ENCODE results near the gene RAB3A.
A peak's percentile ranks its signal among the peaks of the same experiment; 100 is the strongest.

The RAB3A gene

DNA sequence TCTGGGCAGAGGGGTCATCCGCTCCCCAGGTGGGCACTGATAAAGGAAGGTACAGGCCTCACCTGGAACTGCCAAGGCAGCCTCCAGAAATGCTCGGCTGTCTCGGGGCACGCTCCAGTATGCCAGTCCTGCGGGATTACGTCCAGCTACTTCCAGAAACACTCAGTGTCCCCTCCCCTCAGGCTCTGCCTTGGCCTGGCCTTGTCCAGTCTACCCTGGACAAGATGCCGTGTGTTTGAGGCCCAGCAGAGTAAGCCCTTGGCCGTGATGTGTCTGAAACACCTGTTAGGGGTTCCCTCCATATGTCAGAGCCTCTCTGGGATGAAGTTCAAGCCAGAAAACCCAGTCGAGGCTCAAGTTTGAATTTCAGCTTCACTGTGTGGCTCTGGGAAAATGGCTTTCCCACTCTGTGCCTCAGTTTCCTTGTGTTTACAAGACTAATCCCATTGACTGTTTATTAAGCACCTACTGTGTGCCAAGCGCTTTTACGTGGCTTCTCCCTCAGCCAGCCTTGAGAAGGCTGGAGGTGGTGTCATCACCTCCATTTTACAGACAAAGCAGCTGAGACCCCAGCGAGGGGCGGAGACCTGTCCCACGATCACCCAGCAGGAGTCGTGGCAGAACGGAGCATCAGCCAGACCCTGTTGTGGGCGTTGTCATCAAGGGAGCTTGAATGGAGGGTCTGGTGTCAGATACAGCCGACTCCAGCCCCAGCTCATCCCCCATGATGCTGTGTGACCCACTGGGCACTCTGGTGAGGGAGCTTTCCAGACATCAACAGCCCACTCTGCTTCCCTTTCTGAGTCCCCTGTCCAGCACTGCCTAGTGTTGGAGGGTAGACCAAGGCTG is 52.8 kb downstream of the RAB3A start:
- Histone ChIP-seq H3K4me3 (ENCODE audit: low read length) (peak overlapping the region; percentile 79; the same call in 1 of the 2 replicates), H3K4me2 (ENCODE audit: low read length) (peak overlapping the region; percentile 74), H4K20me1 (ENCODE audit: insufficient read depth, low read length) (peaks cover 8% of the 10 kb centered on the region; the same call in 1 of the 2 replicates), H3K9ac (ENCODE audit: low read length) (peak overlapping the region; percentile 55; the same call in 1 of the 2 replicates), H3K4me1 (ENCODE audit: low read length) (peaks cover 15% of the 10 kb centered on the region), H3K79me2 (ENCODE audit: low read length) (peaks cover 13% of the 10 kb centered on the region; the same call in 1 of the 2 replicates), H2AFZ (ENCODE audit: low read depth, low read length) (no peak overlapping the region), H3K36me3 (replicated peaks; ENCODE audit: low read depth, low read length) (peaks cover 30% of the 10 kb centered on the region), H3K27ac (ENCODE audit: low read length) (no peak overlapping the region), H3K9me3 (ENCODE audit: insufficient read depth, low read length) (no peaks in the 10 kb centered on the region), H3K27me3 (ENCODE audit: low read depth, low read length) (no peaks in the 10 kb centered on the region)
- no peak for TF ChIP-seq CTCF (IDR thresholded peaks at IDR 0.05; ENCODE audit: low read depth, low read length)
- no peak for TF ChIP-seq EZH2phosphoT487 (IDR thresholded peaks at IDR 0.05; ENCODE audit: low read depth)

GRCh38 chr19:18149596-18149975 is 54.3 kb downstream of the RAB3A start:
- no peak overlapping the region for H2AFZ ChIP-seq (ENCODE audit: low read depth, low read length)
- TF ChIP-seq CTCF (IDR thresholded peaks at IDR 0.05; ENCODE audit: low read depth, low read length) (no peak), EZH2phosphoT487 (IDR thresholded peaks at IDR 0.05; ENCODE audit: low read depth) (no peak)
- H3K9ac ChIP-seq (ENCODE audit: low read length) = no peak overlapping the region
- no peak overlapping the region for H3K4me3 ChIP-seq (ENCODE audit: low read length)
- no peak overlapping the region for H3K4me2 ChIP-seq (ENCODE audit: low read length)
- H3K27me3 ChIP-seq (ENCODE audit: low read depth, low read length) = no peaks in the 10 kb centered on the region
- H3K4me1 ChIP-seq (ENCODE audit: low read length) = peaks cover 14% of the 10 kb centered on the region
- no peak overlapping the region for H3K27ac ChIP-seq (ENCODE audit: low read length)
- H3K79me2 ChIP-seq (ENCODE audit: low read length) = peaks cover 13% of the 10 kb centered on the region; the same call in 1 of the 2 replicates
- H4K20me1 ChIP-seq (ENCODE audit: insufficient read depth, low read length) = peaks cover 8% of the 10 kb centered on the region; the same call in 1 of the 2 replicates
- peaks cover 38% of the 10 kb centered on the region for H3K36me3 ChIP-seq (replicated peaks; ENCODE audit: low read depth, low read length)
- H3K9me3 ChIP-seq (ENCODE audit: insufficient read depth, low read length) = no peaks in the 10 kb centered on the region

- TF ChIP-seq CTCF (IDR thresholded peaks at IDR 0.05; ENCODE audit: low read depth, low read length) (no peak), EZH2phosphoT487 (IDR thresholded peaks at IDR 0.05; ENCODE audit: low read depth) (no peak)
- no peak overlapping the region for H3K9ac ChIP-seq (ENCODE audit: low read length)
- H2AFZ ChIP-seq (ENCODE audit: low read depth, low read length) = no peak overlapping the region
- H3K27ac ChIP-seq (ENCODE audit: low read length) = no peak overlapping the region
- peaks cover 6% of the 10 kb centered on the region for H3K4me1 ChIP-seq (ENCODE audit: low read length)
- H3K36me3 ChIP-seq (replicated peaks; ENCODE audit: low read depth, low read length) = peaks cover 48% of the 10 kb centered on the region
- H3K4me3 ChIP-seq (ENCODE audit: low read length) = no peak overlapping the region
- no peaks in the 10 kb centered on the region for H3K79me2 ChIP-seq (ENCODE audit: low read length)
- H3K27me3 ChIP-seq (ENCODE audit: low read depth, low read length) = no peaks in the 10 kb centered on the region
- H3K9me3 ChIP-seq (ENCODE audit: insufficient read depth, low read length) = no peaks in the 10 kb centered on the region
- H4K20me1 ChIP-seq (ENCODE audit: insufficient read depth, low read length) = no peaks in the 10 kb centered on the region
- no peak overlapping the region for H3K4me2 ChIP-seq (ENCODE audit: low read length)
Measured at GRCh38 chr19:18147396-18147795, 56.4 kb downstream of the RAB3A start.
